MCF 10A (cell line): ENCODE data around the gene IFT80. TPM values are rescaled to one million over a fixed set of nuclear protein-coding genes. Genes with fewer than 3 reads are reported as not detected.

ENCODE experiments used
- BruUV-seq: library from RNA; stranded (reverse); fragments of 400-500 nt; replicated peaks from 2 replicates; lab custom pipeline; 2021; lab: Mats Ljungman, UMichigan
- CTCF ChIA-PET: fragments of 300-600 bp; sonication (Branson Sonifier 250); formaldehyde crosslinking; extraction: SDS; loops from one replicate; lab custom pipeline; 2021; ENCODE audit warnings: antibody characterized with exemption, inconsistent platforms; lab: Yijun Ruan, JAX
- POLR2A ChIA-PET: fragments of 300-600, 350-650 bp; sonication (Branson Sonifier 250); formaldehyde crosslinking; extraction: SDS; loops from one replicate; lab custom pipeline; 2020; ENCODE audit warnings: antibody characterized with exemption, inconsistent platforms; lab: Yijun Ruan, JAX
- DNase-seq: peaks from one replicate; pipeline ENCODE4 v3.0.0-alpha.2; 2018; ENCODE audit not compliant: unreplicated experiment
- H3K27ac Mint-ChIP-seq: one replicate; pipeline ENCODE4 v1.8.0; 2022; ENCODE audit warnings: mild to moderate bottlenecking, low read depth, mixed read lengths; ENCODE audit not compliant: unreplicated experiment
- H3K27me3 Mint-ChIP-seq: one replicate; pipeline ENCODE4 v1.8.0; 2022; ENCODE audit warnings: mixed read lengths; ENCODE audit not compliant: insufficient read depth, unreplicated experiment
- H3K36me3 Mint-ChIP-seq: one replicate; pipeline ENCODE4 v1.8.0; 2022; ENCODE audit warnings: mild to moderate bottlenecking, moderate library complexity, mixed read lengths; ENCODE audit not compliant: insufficient read depth, unreplicated experiment
- H3K4me1 Mint-ChIP-seq: one replicate; pipeline ENCODE4 v1.8.0; 2022; ENCODE audit warnings: mixed read lengths; ENCODE audit not compliant: insufficient read depth, unreplicated experiment
- H3K4me3 Mint-ChIP-seq: one replicate; pipeline ENCODE4 v1.8.0; 2022; ENCODE audit warnings: mild to moderate bottlenecking, moderate library complexity, mixed read lengths; ENCODE audit not compliant: unreplicated experiment
- H3K9me3 Mint-ChIP-seq: one replicate; pipeline ENCODE4 v1.8.0; 2022; ENCODE audit warnings: mixed read lengths; ENCODE audit not compliant: unreplicated experiment
- CTCF ChIP-seq: fragments of 200-600 bp; IDR thresholded peaks from one replicate; pipeline ENCODE4 v1.8.0; 2022; ENCODE audit warnings: antibody characterized with exemption, mild to moderate bottlenecking; ENCODE audit not compliant: unreplicated experiment
- intact Hi-C: fragments of 100-400 bp; cut with micrococcal nuclease; formaldehyde crosslinking; loops from 2 replicates; pipeline ENCODE4 v1.14.1; 2022
- total RNA-seq: library from RNA; stranded (reverse); gene quantifications from 2 replicates; pipeline ENCODE4 v1.2.3, GENCODE V29; 2022

Gene IFT80
- total RNA-seq, 1 experiment from 2014 or later = 22.6 TPM

GRCh38 chr3:160232014-160232413 lies 167.0 kb downstream of the IFT80 start:
- no TSS peak for BruUV-seq
- no peaks in the 10 kb centered on the region for H3K9me3 Mint-ChIP-seq

GRCh38 chr3:160227419-160227818 lies 171.6 kb downstream of the IFT80 start:
- intact Hi-C loops = loop anchor here (10.0 kb wide), 1 partner anchor 187 kb away; no protein-coding TSS in a partner anchor
- Mint-ChIP-seq H3K36me3 (no peaks in the 10 kb centered on the region), H3K27me3 (no peaks in the 10 kb centered on the region), H3K27ac (no peak overlapping the region), H3K4me3 (no peak overlapping the region), H3K9me3 (no peaks in the 10 kb centered on the region), H3K4me1 (no peaks in the 10 kb centered on the region)
- no peak for DNase-seq
- CTCF ChIA-PET = no interaction called here
- BruUV-seq = no TSS peak
- POLR2A ChIA-PET = no interaction called here
- TF ChIP-seq CTCF = no peak

More at GRCh38 chr3:160232014-160232413, 167.0 kb downstream of the IFT80 start:
- TF ChIP-seq CTCF = no peak
- ChIA-PET CTCF (no interaction called here), POLR2A (no interaction called here)
- Mint-ChIP-seq H3K4me3 (no peak overlapping the region), H3K27ac (no peak overlapping the region), H3K27me3 (no peaks in the 10 kb centered on the region), H3K4me1 (no peaks in the 10 kb centered on the region), H3K36me3 (no peaks in the 10 kb centered on the region)
- no peak for DNase-seq
- intact Hi-C loops = no loop called here

- no peak overlapping the region for H3K27ac Mint-ChIP-seq
- intact Hi-C loops = loop anchor here (10.0 kb wide), 1 partner anchor 189 kb away; no protein-coding TSS in a partner anchor
- no peaks in the 10 kb centered on the region for H3K36me3 Mint-ChIP-seq
- H3K9me3 Mint-ChIP-seq = no peaks in the 10 kb centered on the region
- BruUV-seq = no TSS peak
- TF ChIP-seq CTCF = no peak
- H3K4me3 Mint-ChIP-seq = peak overlapping the region; percentile 65
- ChIA-PET POLR2A (interaction anchor here (0.6 kb wide), 1 partner anchor 8 kb away, joined by 3 read pairs; no protein-coding TSS in a partner anchor), CTCF (interaction anchor here (0.6 to 2.1 kb wide), 9 partner anchors 10 to 264 kb away, joined by 3 to 12 read pairs (median 5); no protein-coding TSS in a partner anchor)
- DNase-seq = no peak
- H3K4me1 Mint-ChIP-seq = no peaks in the 10 kb centered on the region
- H3K27me3 Mint-ChIP-seq = no peaks in the 10 kb centered on the region
These were observed 172.8 kb downstream of the IFT80 start for GRCh38 chr3:160226026-160226907.
